ENCODE measurements around the gene FNBP1.
"Not testable (repeated sequence)": the region's sequence is repeated elsewhere in the genome, so short reads cannot be mapped to it uniquely, and the experiment has no call there.

Gene FNBP1

GRCh38 chr9:129918296-129918950 is 124.6 kb downstream of the FNBP1 start:
- no peak for DNase-seq

GRCh38 chr9:129916707-129917106 is 126.3 kb downstream of the FNBP1 start:
- no peak for DNase-seq

- no peak for DNase-seq
Observed at GRCh38 chr9:129914051-129914450, 128.9 kb downstream of the FNBP1 start.

- DNase-seq, result no peak
Observed at GRCh38 chr9:129910628-129911567, 132.1 kb downstream of the FNBP1 start.

- no peak for DNase-seq
Observed at GRCh38 chr9:129909851-129910250, 133.1 kb downstream of the FNBP1 start.

- no peak for DNase-seq
Observed at GRCh38 chr9:129908906-129909305, 134.1 kb downstream of the FNBP1 start.

- DNase-seq, result no peak
Observed at GRCh38 chr9:129907201-129907600, 135.8 kb downstream of the FNBP1 start.

GRCh38 chr9:129906298-129906697 is 136.7 kb downstream of the FNBP1 start:
- no peak for DNase-seq

GRCh38 chr9:129904734-129905133 is 138.3 kb downstream of the FNBP1 start:
- DNase-seq, result no peak

- no peak for DNase-seq
Observed at GRCh38 chr9:129902740-129903134, 140.3 kb downstream of the FNBP1 start.

GRCh38 chr9:129901993-129902739 is 140.8 kb downstream of the FNBP1 start:
- no peak for DNase-seq

GRCh38 chr9:129900263-129901027 is 142.5 kb downstream of the FNBP1 start:
- DNase-seq, result peak in 1 of 14 donors; percentile 36

GRCh38 chr9:129899620-129900019 is 143.4 kb downstream of the FNBP1 start:
- no peak for DNase-seq

GRCh38 chr9:129898185-129898584 is 144.8 kb downstream of the FNBP1 start:
- no peak for DNase-seq

- DNase-seq, result no peak
Observed at GRCh38 chr9:129897263-129897662, 145.7 kb downstream of the FNBP1 start.

GRCh38 chr9:129895376-129896268 is 147.4 kb downstream of the FNBP1 start:
- DNase-seq, result no peak

- peak in 1 of 14 donors; percentile 32 for DNase-seq
Observed at GRCh38 chr9:129894120-129894823, 148.7 kb downstream of the FNBP1 start.

- no peak for DNase-seq
Observed at GRCh38 chr9:129891569-129891968, 151.4 kb downstream of the FNBP1 start.

GRCh38 chr9:129890718-129891299 is 152.2 kb downstream of the FNBP1 start:
- not testable (repeated sequence) for DNase-seq
